Measurements from ENCODE around the gene MARCO.

The MARCO gene

DNA sequence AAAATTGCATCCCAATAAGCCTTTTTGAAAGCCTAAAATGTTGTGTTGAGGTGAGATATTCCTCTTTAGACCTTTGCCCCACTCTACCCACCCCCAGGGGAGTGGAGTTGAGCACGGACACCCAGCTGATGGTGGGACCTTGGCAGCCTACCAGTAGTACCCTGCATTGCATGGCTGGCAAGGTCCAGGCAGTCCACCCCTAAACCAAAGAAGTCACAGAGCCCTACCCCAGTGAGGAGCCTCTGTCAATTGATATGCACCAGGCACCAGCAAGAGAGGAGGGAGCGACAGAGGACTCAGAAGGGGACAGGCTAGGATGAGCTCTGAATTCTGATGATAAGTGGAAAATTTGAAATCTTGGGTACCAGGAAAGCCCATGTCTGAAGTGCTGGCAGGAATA lies 38.6 kb downstream of the MARCO start:
- H3K4me3 ChIP-seq (ENCODE audit: low read depth, low read length): no peak overlapping the region

DNA sequence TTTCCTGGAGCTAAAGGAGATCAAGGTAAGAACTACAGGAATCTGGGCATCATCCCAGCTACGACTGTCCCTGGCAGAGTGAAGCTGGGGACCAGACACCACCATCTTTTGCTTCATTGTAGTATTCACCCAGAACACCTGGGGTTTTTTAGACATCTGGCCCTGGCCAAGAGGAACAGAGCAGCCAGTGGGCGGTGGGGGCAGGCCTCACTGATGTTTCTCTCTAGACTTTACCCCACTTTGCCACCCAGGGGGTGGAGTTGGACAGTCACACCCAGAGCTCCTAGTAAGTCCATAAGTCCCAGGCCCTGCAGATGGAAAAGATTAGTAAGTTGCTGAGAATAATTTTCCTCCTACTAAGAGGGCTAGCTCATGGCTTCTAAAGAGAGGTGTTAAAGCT lies 39.6 kb downstream of the MARCO start:
- Histone ChIP-seq H3K9ac (ENCODE audit: low read depth, low read length) (no peak overlapping the region), H3K9me3 (ENCODE audit: control insufficient read depth, insufficient read depth, low read length) (no peaks in the 10 kb centered on the region), H3K27me3 (ENCODE audit: control insufficient read depth, insufficient read depth, low read length) (peaks cover 17% of the 10 kb centered on the region), H3K36me3 (ENCODE audit: control insufficient read depth, insufficient read depth, low read length) (no peaks in the 10 kb centered on the region), H3K4me3 (ENCODE audit: low read depth, low read length) (no peak overlapping the region), H3K4me1 (ENCODE audit: control insufficient read depth, insufficient read depth, low read length) (no peaks in the 10 kb centered on the region)

More for the DNA sequence above, 38.6 kb downstream of the MARCO start:
- Histone ChIP-seq H3K36me3 (ENCODE audit: control insufficient read depth, insufficient read depth, low read length) (no peaks in the 10 kb centered on the region), H3K27me3 (ENCODE audit: control insufficient read depth, insufficient read depth, low read length) (peaks cover 27% of the 10 kb centered on the region), H3K9ac (ENCODE audit: low read depth, low read length) (no peak overlapping the region), H3K4me1 (ENCODE audit: control insufficient read depth, insufficient read depth, low read length) (no peaks in the 10 kb centered on the region), H3K9me3 (ENCODE audit: control insufficient read depth, insufficient read depth, low read length) (no peaks in the 10 kb centered on the region)

DNA sequence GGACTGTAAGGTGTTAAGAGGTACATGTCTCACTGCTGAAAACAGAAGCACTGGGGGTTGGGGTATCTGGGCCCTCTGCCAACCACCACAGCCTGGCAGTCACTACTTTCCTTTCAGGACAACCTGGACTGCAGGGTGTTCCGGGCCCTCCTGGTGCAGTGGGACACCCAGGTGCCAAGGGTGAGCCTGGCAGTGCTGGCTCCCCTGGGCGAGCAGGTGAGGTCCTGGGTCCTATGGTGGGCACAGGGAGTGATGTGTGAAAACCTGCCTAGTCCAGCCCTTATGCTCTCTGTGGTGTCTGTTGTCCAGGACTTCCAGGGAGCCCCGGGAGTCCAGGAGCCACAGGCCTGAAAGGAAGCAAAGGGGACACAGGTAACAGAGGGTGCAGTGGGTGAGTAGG lies 40.0 kb downstream of the MARCO start:
- Histone ChIP-seq H3K4me3 (ENCODE audit: low read depth, low read length) (no peak overlapping the region), H3K9ac (ENCODE audit: low read depth, low read length) (no peak overlapping the region), H3K9me3 (ENCODE audit: control insufficient read depth, insufficient read depth, low read length) (no peaks in the 10 kb centered on the region), H3K36me3 (ENCODE audit: control insufficient read depth, insufficient read depth, low read length) (no peaks in the 10 kb centered on the region), H3K4me1 (ENCODE audit: control insufficient read depth, insufficient read depth, low read length) (no peaks in the 10 kb centered on the region), H3K27me3 (ENCODE audit: control insufficient read depth, insufficient read depth, low read length) (peaks cover 13% of the 10 kb centered on the region)

DNA sequence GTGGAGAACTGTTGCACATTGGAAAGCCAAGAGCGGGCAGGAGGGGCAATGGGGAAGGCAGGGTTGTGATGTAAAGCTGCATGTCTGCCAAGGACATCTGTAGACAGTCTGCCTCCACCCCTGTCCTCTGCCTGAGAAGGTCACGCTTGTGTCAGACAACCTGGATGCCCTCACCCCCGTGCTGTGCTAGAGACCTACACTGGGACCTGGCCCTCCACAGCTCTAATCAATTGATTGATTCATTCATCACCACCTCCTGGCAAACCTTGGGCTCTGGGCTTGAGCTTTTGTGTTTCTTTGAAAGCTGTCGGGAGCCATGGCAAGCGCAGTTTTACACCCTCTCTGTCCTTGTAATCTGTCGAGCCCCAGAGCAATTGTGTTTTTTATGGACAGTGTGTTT lies 41.1 kb downstream of the MARCO start:
- H3K9me3 ChIP-seq (ENCODE audit: control insufficient read depth, insufficient read depth, low read length): no peaks in the 10 kb centered on the region
- no peaks in the 10 kb centered on the region for H3K4me1 ChIP-seq (ENCODE audit: control insufficient read depth, insufficient read depth, low read length)
- H3K36me3 ChIP-seq (ENCODE audit: control insufficient read depth, insufficient read depth, low read length): no peaks in the 10 kb centered on the region
- no peak overlapping the region for H3K9ac ChIP-seq (ENCODE audit: low read depth, low read length)
- peaks cover 6% of the 10 kb centered on the region for H3K27me3 ChIP-seq (ENCODE audit: control insufficient read depth, insufficient read depth, low read length)
- no peak overlapping the region for H3K4me3 ChIP-seq (ENCODE audit: low read depth, low read length)

DNA sequence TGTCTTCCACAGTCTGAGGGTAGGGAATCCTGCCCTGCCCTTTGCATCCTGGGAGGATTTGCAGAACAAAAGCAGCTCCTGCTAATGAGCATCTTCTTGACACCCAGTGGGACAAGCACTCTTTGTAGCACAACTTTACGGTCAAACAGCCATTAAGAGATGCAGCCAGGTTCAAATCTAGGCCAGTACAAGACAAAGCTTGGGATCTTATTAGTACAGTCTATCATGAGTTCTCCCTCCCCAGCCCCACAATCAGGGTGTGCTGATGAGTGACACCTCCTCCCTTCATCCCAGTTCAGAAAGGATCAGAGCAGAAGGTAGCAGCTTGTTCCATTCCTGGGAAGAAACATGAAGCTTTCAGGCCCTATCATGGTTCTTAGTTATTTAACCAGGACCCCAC lies 41.9 kb downstream of the MARCO start:
- no peak overlapping the region for H3K9ac ChIP-seq (ENCODE audit: low read depth, low read length)
- peaks cover 5% of the 10 kb centered on the region for H3K27me3 ChIP-seq (ENCODE audit: control insufficient read depth, insufficient read depth, low read length)
- H3K9me3 ChIP-seq (ENCODE audit: control insufficient read depth, insufficient read depth, low read length): no peaks in the 10 kb centered on the region
- H3K36me3 ChIP-seq (ENCODE audit: control insufficient read depth, insufficient read depth, low read length): no peaks in the 10 kb centered on the region
- no peaks in the 10 kb centered on the region for H3K4me1 ChIP-seq (ENCODE audit: control insufficient read depth, insufficient read depth, low read length)
- no peak overlapping the region for H3K4me3 ChIP-seq (ENCODE audit: low read depth, low read length)

DNA sequence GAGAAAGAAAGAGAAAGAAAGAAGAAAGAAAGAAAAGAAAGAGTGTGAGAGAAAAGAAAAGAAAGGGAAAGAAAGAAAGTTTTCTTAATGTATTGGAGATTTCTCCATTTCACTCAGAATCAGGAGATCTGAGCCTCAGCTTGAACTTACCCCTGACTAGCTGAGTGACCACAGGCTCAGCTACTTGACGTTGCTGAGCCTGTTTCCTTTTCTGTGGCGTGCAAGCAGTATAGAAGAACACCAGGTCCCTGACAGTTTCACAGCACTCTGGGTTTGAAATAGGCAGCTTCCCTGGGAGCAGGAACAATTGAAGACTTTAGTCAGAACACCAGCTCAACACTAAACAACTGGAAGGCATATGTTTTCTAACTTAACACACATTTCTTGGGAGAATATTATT lies 44.7 kb downstream of the MARCO start:
- H3K4me1 ChIP-seq (ENCODE audit: control insufficient read depth, insufficient read depth, low read length): no peaks in the 10 kb centered on the region
- no peak overlapping the region for H3K4me3 ChIP-seq (ENCODE audit: low read depth, low read length)
- no peak overlapping the region for H3K9ac ChIP-seq (ENCODE audit: low read depth, low read length)
- H3K36me3 ChIP-seq (ENCODE audit: control insufficient read depth, insufficient read depth, low read length): no peaks in the 10 kb centered on the region
- no peaks in the 10 kb centered on the region for H3K27me3 ChIP-seq (ENCODE audit: control insufficient read depth, insufficient read depth, low read length)
- H3K9me3 ChIP-seq (ENCODE audit: control insufficient read depth, insufficient read depth, low read length): no peaks in the 10 kb centered on the region

DNA sequence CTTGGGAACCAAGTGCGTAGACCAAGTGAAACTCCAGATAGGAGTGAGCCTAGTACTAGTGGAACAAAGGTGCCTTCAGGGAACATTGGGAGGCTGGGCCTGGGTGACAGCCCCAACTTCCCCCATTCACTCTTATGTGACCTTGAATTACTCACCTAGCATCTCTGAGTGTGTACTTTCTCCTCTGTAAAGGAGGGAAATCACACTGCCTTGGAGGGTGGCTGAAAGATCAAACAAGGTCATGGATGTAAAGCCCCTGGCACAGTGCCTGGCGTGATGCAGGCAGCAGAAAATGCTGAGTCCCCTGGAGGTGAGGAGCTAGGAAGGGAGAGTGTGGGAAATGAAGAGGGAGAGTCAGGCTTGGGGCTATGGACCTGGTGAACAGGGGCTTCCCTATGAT lies 45.9 kb downstream of the MARCO start:
- no peaks in the 10 kb centered on the region for H3K9me3 ChIP-seq (ENCODE audit: control insufficient read depth, insufficient read depth, low read length)
- H3K4me3 ChIP-seq (ENCODE audit: low read depth, low read length): no peak overlapping the region
- H3K4me1 ChIP-seq (ENCODE audit: control insufficient read depth, insufficient read depth, low read length): no peaks in the 10 kb centered on the region
- no peaks in the 10 kb centered on the region for H3K27me3 ChIP-seq (ENCODE audit: control insufficient read depth, insufficient read depth, low read length)
- H3K36me3 ChIP-seq (ENCODE audit: control insufficient read depth, insufficient read depth, low read length): no peaks in the 10 kb centered on the region
- no peak overlapping the region for H3K9ac ChIP-seq (ENCODE audit: low read depth, low read length)

DNA sequence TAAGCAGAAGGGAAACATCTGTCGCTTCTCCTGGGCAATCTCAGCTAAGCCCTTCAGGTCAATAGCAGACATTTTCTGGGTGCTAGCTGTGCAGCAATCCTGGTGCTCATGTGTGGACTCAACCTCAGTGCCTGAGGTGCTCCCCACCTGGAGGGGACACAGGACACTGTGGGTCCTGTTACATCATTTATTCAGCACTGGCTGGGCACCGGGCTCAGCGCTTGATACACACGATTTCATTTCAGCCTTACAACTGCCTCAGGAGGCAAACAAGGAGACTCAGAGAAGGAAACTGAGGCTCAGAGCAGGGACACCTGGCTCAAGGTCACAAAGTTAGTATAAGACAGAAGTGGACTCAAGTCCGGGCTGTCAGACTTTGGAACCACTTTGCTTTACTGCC lies 46.7 kb downstream of the MARCO start:
- Histone ChIP-seq H3K9ac (ENCODE audit: low read depth, low read length) (no peak overlapping the region), H3K4me1 (ENCODE audit: control insufficient read depth, insufficient read depth, low read length) (no peaks in the 10 kb centered on the region), H3K36me3 (ENCODE audit: control insufficient read depth, insufficient read depth, low read length) (no peaks in the 10 kb centered on the region), H3K4me3 (ENCODE audit: low read depth, low read length) (no peak overlapping the region), H3K9me3 (ENCODE audit: control insufficient read depth, insufficient read depth, low read length) (no peaks in the 10 kb centered on the region), H3K27me3 (ENCODE audit: control insufficient read depth, insufficient read depth, low read length) (no peaks in the 10 kb centered on the region)

DNA sequence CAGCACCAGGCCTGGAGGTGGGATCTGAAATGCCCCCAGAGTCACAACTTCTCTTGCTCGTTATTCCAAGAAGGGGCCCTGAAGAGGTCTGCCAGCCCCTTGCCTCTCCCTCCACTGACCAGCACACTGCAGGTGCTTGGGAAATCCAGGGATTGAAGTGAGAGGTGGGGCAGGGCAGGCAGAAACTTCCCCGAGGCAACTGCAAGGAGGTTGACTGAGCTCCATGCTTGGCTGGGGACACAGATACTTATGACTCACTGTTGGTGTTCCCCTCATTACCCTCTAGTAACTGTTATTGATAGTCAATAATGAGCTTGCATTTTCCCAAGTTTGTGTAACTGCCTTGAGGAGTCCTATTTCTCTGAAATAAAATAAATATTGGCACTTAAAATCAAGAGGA lies 47.5 kb downstream of the MARCO start:
- H3K27me3 ChIP-seq (ENCODE audit: control insufficient read depth, insufficient read depth, low read length): no peaks in the 10 kb centered on the region
- H3K4me3 ChIP-seq (ENCODE audit: low read depth, low read length): no peak overlapping the region
- H3K36me3 ChIP-seq (ENCODE audit: control insufficient read depth, insufficient read depth, low read length): no peaks in the 10 kb centered on the region
- no peaks in the 10 kb centered on the region for H3K9me3 ChIP-seq (ENCODE audit: control insufficient read depth, insufficient read depth, low read length)
- H3K9ac ChIP-seq (ENCODE audit: low read depth, low read length): no peak overlapping the region
- H3K4me1 ChIP-seq (ENCODE audit: control insufficient read depth, insufficient read depth, low read length): no peaks in the 10 kb centered on the region

DNA sequence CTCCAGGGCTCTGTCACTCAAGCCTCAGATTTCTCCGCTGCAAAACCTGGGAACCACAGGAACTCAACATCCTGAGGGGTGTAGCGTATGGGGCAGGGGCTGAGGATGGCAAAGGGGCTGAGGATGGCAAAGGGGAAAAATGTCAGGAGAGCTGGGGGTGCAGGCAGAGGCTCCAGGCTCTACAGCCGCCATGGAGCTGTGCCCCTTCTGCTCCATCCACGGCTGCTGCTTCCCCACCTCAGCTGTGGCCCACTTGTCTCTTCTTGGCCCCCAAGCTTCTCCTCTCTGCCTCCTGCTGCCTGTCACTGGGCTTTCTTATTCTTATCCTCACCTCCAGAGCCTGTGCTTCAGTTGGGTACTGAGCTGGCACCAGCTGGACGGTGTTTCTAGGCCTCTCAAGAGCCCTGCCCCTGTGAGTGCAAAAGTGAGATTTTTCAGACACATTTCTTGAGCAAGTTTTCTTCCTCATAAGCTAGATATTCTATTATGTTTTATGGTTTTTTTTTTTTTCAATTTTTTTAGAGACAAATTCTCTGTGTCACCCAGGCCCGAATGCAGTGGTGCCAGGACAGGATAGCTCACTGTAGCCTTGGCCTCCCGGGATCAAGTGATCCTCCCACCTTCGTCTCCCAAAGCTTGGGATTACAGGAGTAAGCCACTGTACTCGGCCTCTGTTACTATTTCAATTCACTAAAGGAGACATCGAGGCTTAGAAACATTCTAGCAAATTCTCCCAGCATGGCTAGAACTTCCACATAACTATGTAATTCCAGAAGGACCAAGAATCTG lies 49.0 kb downstream of the MARCO start:
- no peak overlapping the region for H3K9ac ChIP-seq (ENCODE audit: low read depth, low read length)
- no peaks in the 10 kb centered on the region for H3K27me3 ChIP-seq (ENCODE audit: control insufficient read depth, insufficient read depth, low read length)
- no peaks in the 10 kb centered on the region for H3K4me1 ChIP-seq (ENCODE audit: control insufficient read depth, insufficient read depth, low read length)
- H3K36me3 ChIP-seq (ENCODE audit: control insufficient read depth, insufficient read depth, low read length): no peaks in the 10 kb centered on the region
- H3K9me3 ChIP-seq (ENCODE audit: control insufficient read depth, insufficient read depth, low read length): no peaks in the 10 kb centered on the region
- no peak overlapping the region for H3K4me3 ChIP-seq (ENCODE audit: low read depth, low read length)

DNA sequence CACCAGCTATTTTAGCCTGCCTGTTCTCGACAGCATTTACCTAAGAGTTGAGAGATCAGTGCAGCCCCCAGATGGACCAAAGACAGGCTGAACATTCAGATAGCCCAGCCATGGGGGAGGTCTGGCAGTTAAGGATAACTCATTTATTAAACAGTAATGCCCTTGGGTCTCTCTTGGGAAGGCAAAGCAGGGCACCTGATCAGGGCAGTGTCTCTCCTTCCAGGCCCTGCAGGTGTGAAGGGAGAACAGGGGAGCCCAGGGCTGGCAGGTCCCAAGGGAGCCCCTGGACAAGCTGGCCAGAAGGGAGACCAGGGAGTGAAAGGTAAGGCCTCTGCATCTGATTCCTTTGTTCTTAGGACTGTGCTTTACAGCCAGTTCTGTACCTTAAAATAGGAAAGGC lies 49.6 kb downstream of the MARCO start:
- H3K4me3 ChIP-seq (ENCODE audit: low read depth, low read length): no peak overlapping the region

DNA sequence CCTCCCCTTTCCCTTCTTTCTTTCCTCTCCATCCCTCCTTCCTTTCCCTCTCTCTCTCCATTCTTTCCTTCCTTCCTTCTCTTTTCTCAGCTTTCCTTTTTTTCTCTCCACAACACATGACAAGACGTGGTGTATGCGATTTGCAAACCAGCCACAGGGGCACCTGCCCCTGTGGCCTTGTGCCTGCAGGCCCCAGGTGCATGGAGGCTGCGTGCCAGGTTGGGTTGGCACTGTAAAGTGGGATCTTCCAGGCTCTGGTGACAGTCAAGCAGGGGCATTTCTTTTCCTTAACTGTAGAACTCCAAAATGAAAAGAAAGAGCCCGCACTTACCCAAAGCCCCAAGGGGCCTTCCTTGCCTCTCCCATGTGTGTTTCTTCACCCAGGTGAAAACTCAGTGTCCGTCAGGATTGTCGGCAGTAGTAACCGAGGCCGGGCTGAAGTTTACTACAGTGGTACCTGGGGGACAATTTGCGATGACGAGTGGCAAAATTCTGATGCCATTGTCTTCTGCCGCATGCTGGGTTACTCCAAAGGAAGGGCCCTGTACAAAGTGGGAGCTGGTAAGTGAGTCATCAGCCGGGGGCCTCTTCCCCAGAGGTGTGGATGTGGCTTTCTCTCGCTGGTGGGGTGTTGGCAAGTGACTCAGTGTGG lies 50.9 kb downstream of the MARCO start:
- H3K4me1 ChIP-seq (ENCODE audit: control insufficient read depth, insufficient read depth, low read length): no peaks in the 10 kb centered on the region
- H3K36me3 ChIP-seq (ENCODE audit: control insufficient read depth, insufficient read depth, low read length): no peaks in the 10 kb centered on the region
- H3K9ac ChIP-seq (ENCODE audit: low read depth, low read length): no peak overlapping the region
- no peaks in the 10 kb centered on the region for H3K9me3 ChIP-seq (ENCODE audit: control insufficient read depth, insufficient read depth, low read length)
- no peak overlapping the region for H3K4me3 ChIP-seq (ENCODE audit: low read depth, low read length)
- H3K27me3 ChIP-seq (ENCODE audit: control insufficient read depth, insufficient read depth, low read length): no peaks in the 10 kb centered on the region

More for the DNA sequence above, 49.6 kb downstream of the MARCO start:
- H3K9ac ChIP-seq (ENCODE audit: low read depth, low read length): no peak overlapping the region
- H3K27me3 ChIP-seq (ENCODE audit: control insufficient read depth, insufficient read depth, low read length): no peaks in the 10 kb centered on the region
- H3K9me3 ChIP-seq (ENCODE audit: control insufficient read depth, insufficient read depth, low read length): no peaks in the 10 kb centered on the region
- no peaks in the 10 kb centered on the region for H3K36me3 ChIP-seq (ENCODE audit: control insufficient read depth, insufficient read depth, low read length)
- no peaks in the 10 kb centered on the region for H3K4me1 ChIP-seq (ENCODE audit: control insufficient read depth, insufficient read depth, low read length)
